Panc1 (cell line): ENCODE data around the gene PYDC2. TPM values are rescaled to one million over a fixed set of nuclear protein-coding genes. Genes with fewer than 3 reads are reported as not detected.
A peak's percentile ranks its signal among the peaks of the same experiment; 100 is the strongest.

ENCODE experiments used
- ATAC-seq: fragments of 200-7000 bp; cut with Tn5 transposase; 2 replicates; pipeline ENCODE4 v1.9.1; 2020; ENCODE audit warnings: mild to moderate bottlenecking, moderate library complexity
- BruUV-seq: library from RNA; stranded (reverse); fragments of 400-500 nt; replicated peaks from 2 replicates; lab custom pipeline; 2021; lab: Mats Ljungman, UMichigan
- CTCF ChIA-PET: fragments of 300-600 bp; sonication (Branson Sonifier 250); formaldehyde crosslinking; loops from one replicate; lab custom pipeline; 2022; ENCODE audit warnings: antibody characterized with exemption; lab: Charles Lee
- POLR2A ChIA-PET: fragments of 300-600 bp; sonication (Branson Sonifier 250); formaldehyde crosslinking; loops from one replicate; lab custom pipeline; 2022; ENCODE audit warnings: antibody characterized with exemption; lab: Charles Lee
- DNase-seq: peaks from one replicate; pipeline ENCODE4 v3.0.0-alpha.2; 2010; ENCODE audit warnings: low read depth, low spot score
- H3K27ac ChIP-seq: 2 replicates; pipeline ENCODE4 v1.5.1; 2011; ENCODE audit warnings: mild to moderate bottlenecking, low read length, inconsistent platforms
- H3K27me3 ChIP-seq: fragments of 200-500 bp; sonication (Bioruptor generic); 2 replicates; pipeline ENCODE4 v1.6.0; 2014; ENCODE audit warnings: low read length, inconsistent platforms; ENCODE audit not compliant: control insufficient read depth, insufficient read depth
- H3K36me3 ChIP-seq: fragments of 200-500 bp; sonication (Bioruptor generic); 2 replicates; pipeline ENCODE4 v1.5.1; 2014; ENCODE audit warnings: inconsistent platforms, mild to moderate bottlenecking, low read length, moderate library complexity; ENCODE audit not compliant: control insufficient read depth, insufficient read depth
- H3K4me1 ChIP-seq: 2 replicates; pipeline ENCODE4 v1.5.1; 2011; ENCODE audit warnings: inconsistent platforms, mild to moderate bottlenecking, low read length, moderate library complexity; ENCODE audit not compliant: control insufficient read depth, insufficient read depth
- H3K4me3 ChIP-seq, 2 experiments: 2 replicates each; pipeline ENCODE4 v1.5.1; 2011 to 2012; ENCODE audit warnings: low read depth in 2 of 2, low read length in 2 of 2, mild to moderate bottlenecking in 2 of 2, inconsistent platforms in 1 of 2, moderate library complexity in 1 of 2
- H3K9me3 ChIP-seq: fragments of 200-500 bp; sonication (Bioruptor generic); 2 replicates; pipeline ENCODE4 v1.5.1; 2014; ENCODE audit warnings: low read depth, mild to moderate bottlenecking, inconsistent platforms, low read length, moderate library complexity; ENCODE audit not compliant: control insufficient read depth, insufficient read depth
- POLR2AphosphoS5 ChIP-seq: IDR thresholded peaks from 2 replicates; pipeline ENCODE4 v1.6.1; 2012; ENCODE audit warnings: mild to moderate bottlenecking, low read depth, low read length, moderate library complexity
- REST ChIP-seq, 2 experiments: IDR thresholded peaks; 2 replicates each; pipeline ENCODE4 v1.6.1; 2011 to 2012; ENCODE audit warnings: low read depth in 2 of 2, control low read depth in 1 of 2, low read length in 1 of 2, mild to moderate bottlenecking in 1 of 2, moderate library complexity in 1 of 2; ENCODE audit not compliant: insufficient read depth in 1 of 2
- SIN3A ChIP-seq: IDR thresholded peaks from 2 replicates; pipeline ENCODE4 v1.6.1; 2012; ENCODE audit warnings: low read depth, mild to moderate bottlenecking, low read length, moderate library complexity, borderline replicate concordance; ENCODE audit not compliant: insufficient read depth
- TCF7L2 ChIP-seq: IDR thresholded peaks from 2 replicates; pipeline ENCODE4 v1.6.1; 2011; ENCODE audit warnings: mild to moderate bottlenecking, low read depth, low read length, inconsistent platforms
- in situ Hi-C: cut with HindIII; loops from 2 replicates; pipeline ENCODE4 v1.10.0; 2016; ENCODE audit warnings: low sequenced_read_pairs, low pct_unique_long_range_greater_than_20kb
- intact Hi-C: fragments of 100-400 bp; cut with micrococcal nuclease; formaldehyde crosslinking; loops from one replicate; pipeline ENCODE4 v1.10.0; 2022; ENCODE audit not compliant: unreplicated experiment
- total RNA-seq: library from RNA; stranded (reverse); gene quantifications from one replicate; pipeline ENCODE4 v1.2.1, GENCODE V29; 2021; ENCODE audit not compliant: unreplicated experiment
- TF ChIP-seq, protein P1 (sequence below): fragments of 450-650 bp; IDR thresholded peaks from 2 replicates; pipeline ENCODE4 v1.5.1; 2017; ENCODE audit warnings: mild to moderate bottlenecking

PYDC2 gene
- total RNA-seq, 1 experiment from 2014 or later: not detected

DNA sequence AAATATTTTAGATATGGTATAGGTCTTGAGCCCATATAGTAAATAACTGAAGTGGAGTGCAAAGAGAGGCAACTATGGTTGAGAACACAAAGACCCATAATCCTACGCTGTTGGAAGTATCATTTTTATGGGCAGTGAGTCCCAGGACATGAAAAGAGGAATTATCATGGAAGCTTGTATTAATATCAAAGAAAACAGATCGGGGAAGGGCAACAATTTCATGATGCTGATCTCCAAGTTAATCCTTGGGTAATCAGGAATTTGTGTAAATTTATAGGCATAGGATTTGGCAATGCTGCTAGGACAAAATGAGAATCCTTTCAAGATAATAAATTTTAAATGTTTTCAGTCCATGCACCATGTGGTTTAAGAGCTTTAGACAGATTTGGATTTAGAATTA is 40.2 kb upstream of the PYDC2 start:
- no peak for DNase-seq
- in situ Hi-C loops (no loop called here), intact Hi-C loops (no loop called here)
- H3K9me3 ChIP-seq: no peaks in the 10 kb centered on the region
- H3K4me3 ChIP-seq: no peak overlapping the region
- no peaks in the 10 kb centered on the region for H3K36me3 ChIP-seq
- H3K4me1 ChIP-seq: 0 out of 2 replicates have a peak, but pooled peaks cover 6% of the 10 kb centered on the region
- TF ChIP-seq, protein P1, sequence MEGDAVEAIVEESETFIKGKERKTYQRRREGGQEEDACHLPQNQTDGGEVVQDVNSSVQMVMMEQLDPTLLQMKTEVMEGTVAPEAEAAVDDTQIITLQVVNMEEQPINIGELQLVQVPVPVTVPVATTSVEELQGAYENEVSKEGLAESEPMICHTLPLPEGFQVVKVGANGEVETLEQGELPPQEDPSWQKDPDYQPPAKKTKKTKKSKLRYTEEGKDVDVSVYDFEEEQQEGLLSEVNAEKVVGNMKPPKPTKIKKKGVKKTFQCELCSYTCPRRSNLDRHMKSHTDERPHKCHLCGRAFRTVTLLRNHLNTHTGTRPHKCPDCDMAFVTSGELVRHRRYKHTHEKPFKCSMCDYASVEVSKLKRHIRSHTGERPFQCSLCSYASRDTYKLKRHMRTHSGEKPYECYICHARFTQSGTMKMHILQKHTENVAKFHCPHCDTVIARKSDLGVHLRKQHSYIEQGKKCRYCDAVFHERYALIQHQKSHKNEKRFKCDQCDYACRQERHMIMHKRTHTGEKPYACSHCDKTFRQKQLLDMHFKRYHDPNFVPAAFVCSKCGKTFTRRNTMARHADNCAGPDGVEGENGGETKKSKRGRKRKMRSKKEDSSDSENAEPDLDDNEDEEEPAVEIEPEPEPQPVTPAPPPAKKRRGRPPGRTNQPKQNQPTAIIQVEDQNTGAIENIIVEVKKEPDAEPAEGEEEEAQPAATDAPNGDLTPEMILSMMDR: no peak
- TF ChIP-seq POLR2AphosphoS5 (no peak), SIN3A (no peak), REST (IDR thresholded peaks at IDR 0.05; ENCODE audit: insufficient read depth in 1 of 2, low read depth in 2 of 2, low read length in 1 of 2) (no peak), TCF7L2 (no peak; the same call in 1 of the 2 replicates)
- BruUV-seq: no TSS peak
- ChIA-PET POLR2A (no interaction called here), CTCF (no interaction called here)
- no peak for ATAC-seq
- no peaks in the 10 kb centered on the region for H3K27me3 ChIP-seq
- no peak overlapping the region for H3K27ac ChIP-seq

GRCh38 chr3:191424881-191425280 is 36.1 kb upstream of the PYDC2 start:
- Histone ChIP-seq H3K27ac (peak overlapping the region; percentile 51; the same call in 1 of the 2 replicates), H3K4me1 (0 out of 2 replicates have a peak, but pooled peaks cover 6% of the 10 kb centered on the region), H3K27me3 (no peaks in the 10 kb centered on the region), H3K9me3 (no peaks in the 10 kb centered on the region), H3K4me3 (peak overlapping the region; percentile 31 to 51), H3K36me3 (no peaks in the 10 kb centered on the region)
- CTCF ChIA-PET: no interaction called here
- POLR2A ChIA-PET: no interaction called here
- TF ChIP-seq POLR2AphosphoS5: no peak
- TF ChIP-seq TCF7L2: no peak
- TF ChIP-seq, protein P1: no peak
- no peak for TF ChIP-seq REST (IDR thresholded peaks at IDR 0.05; ENCODE audit: insufficient read depth in 1 of 2, low read depth in 2 of 2, low read length in 1 of 2)
- no peak for TF ChIP-seq SIN3A
- ATAC-seq (peak; percentile 81), DNase-seq (no peak)
- intact Hi-C loops: no loop called here
- no TSS peak for BruUV-seq
- in situ Hi-C loops: no loop called here
